ENCODE results near the gene ALG10.
"Not testable (repeated sequence)": the region's sequence is repeated elsewhere in the genome, so short reads cannot be mapped to it uniquely, and the experiment has no call there.

The ALG10 gene, protein sequence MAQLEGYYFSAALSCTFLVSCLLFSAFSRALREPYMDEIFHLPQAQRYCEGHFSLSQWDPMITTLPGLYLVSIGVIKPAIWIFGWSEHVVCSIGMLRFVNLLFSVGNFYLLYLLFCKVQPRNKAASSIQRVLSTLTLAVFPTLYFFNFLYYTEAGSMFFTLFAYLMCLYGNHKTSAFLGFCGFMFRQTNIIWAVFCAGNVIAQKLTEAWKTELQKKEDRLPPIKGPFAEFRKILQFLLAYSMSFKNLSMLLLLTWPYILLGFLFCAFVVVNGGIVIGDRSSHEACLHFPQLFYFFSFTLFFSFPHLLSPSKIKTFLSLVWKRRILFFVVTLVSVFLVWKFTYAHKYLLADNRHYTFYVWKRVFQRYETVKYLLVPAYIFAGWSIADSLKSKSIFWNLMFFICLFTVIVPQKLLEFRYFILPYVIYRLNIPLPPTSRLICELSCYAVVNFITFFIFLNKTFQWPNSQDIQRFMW

DNA sequence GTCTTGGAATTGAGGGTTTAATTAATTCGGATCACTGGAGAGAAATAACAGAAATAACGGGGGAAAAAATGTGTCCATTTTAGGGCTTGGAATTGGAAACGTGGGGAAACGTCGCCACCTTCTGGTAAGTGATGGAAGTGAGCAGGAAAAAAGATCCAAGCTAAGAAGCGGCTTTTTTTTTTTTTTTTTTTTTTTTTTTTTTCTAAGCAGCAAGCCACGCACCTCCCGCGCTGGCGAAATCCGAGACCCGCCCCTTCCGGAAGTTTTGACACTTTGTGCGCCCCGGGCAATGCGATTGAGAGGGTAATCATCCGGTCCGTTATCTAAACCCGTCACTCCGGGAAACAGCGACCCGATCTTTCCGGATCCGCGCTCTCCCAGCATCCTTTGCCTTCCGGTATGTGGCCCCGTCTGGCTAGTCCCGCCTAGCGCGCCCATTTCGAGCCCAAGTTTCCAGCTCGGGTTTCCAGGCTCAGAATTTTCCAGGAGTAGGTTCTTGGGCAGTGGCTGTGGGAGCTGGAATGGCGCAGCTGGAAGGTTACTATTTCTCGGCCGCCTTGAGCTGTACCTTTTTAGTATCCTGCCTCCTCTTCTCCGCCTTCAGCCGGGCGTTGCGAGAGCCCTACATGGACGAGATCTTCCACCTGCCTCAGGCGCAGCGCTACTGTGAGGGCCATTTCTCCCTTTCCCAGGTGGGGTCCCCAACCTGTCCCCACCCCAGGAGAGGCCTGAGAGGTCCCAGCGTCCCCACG lies at the start of gene ALG10:
TSS of gene ALG10 (plus strand) at position 418 of the 752 bp plus-strand sequence. CDS start at position 522, 104 bp downstream.
- peak; percentile 97 for DNase-seq

DNA sequence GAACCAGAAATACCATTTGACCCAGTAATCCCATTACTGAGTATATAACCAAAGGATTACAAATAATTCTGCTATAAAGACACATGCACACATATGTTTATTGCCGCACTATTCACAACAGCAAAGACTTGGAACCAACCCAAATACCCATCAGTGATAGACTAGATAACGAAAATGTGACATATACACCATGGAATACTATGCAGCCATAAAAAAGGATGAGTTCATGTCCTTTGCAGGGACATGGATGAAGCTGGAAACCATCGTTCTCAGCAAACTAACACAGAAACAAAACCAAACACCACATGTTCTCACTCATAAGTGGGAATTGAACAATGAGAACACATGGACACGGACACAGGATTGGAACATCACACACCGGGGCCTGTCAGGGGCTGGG lies 49.4 kb upstream of the ALG10 start:
- DNase-seq, result not testable (repeated sequence)

DNA sequence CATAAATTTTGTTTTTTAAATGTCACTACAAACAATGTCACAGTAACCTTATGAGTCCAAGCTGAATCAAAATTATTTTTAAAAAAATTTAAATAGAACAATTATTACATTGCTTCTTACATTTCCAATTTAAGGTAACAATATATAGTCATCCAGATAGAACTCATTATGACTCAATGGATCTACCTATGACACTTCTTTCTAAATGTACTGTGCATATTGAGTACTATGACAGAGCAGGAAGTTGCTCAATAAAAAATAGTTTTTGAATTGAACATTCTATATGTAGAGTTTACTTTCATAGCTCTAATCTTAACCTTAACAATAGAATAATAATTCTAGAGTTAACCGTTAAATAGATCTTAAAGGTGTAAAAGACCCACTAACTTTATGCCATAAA lies 44.4 kb upstream of the ALG10 start:
- DNase-seq, result no peak

DNA sequence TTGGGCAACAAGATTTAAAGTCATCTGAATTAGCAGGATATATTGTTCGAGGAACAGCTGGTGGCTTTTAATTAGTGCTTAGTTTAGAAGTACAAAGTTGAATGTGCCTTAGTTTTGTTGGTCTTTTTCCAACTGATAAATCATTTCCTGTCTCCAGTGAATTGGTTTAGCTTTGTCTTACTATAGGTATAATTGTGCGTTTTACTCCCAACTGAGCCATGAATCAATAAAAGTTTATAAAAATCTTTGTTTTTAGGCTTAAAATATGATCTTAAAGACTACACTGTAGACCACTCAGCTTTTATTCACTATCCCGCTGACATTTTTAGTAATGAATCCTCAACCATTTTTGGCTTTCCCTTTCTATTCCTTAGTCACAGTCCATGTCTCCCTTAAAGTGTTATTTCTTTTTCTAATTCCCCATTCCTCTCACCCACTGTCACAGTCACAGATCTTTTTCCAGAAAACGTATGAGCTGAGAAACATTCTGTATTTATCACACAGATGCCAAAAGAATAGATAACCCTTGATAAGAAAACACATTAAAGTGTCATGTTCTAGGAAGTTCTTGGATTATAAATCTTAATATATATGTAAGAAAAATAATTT lies 34.0 kb upstream of the ALG10 start:
- DNase-seq, result no peak

DNA sequence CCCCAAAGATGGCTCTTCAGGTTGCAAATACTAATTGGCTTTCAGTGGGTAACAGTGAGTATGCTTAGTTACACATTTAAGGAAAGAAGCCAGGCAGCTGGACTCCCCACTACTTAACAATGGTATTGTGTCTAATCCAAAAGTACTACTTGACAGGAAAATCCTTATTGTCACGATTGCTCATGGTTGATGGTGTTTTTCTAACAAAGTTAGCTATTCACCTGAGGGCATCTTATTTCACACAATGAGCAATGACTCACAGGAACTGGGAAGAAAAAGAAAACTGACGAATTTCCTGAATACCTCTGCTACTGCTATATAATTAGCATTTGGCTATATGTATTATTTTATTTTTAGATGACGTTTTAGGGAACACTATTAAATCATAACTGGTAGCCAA lies 33.4 kb upstream of the ALG10 start:
- no peak for DNase-seq

DNA sequence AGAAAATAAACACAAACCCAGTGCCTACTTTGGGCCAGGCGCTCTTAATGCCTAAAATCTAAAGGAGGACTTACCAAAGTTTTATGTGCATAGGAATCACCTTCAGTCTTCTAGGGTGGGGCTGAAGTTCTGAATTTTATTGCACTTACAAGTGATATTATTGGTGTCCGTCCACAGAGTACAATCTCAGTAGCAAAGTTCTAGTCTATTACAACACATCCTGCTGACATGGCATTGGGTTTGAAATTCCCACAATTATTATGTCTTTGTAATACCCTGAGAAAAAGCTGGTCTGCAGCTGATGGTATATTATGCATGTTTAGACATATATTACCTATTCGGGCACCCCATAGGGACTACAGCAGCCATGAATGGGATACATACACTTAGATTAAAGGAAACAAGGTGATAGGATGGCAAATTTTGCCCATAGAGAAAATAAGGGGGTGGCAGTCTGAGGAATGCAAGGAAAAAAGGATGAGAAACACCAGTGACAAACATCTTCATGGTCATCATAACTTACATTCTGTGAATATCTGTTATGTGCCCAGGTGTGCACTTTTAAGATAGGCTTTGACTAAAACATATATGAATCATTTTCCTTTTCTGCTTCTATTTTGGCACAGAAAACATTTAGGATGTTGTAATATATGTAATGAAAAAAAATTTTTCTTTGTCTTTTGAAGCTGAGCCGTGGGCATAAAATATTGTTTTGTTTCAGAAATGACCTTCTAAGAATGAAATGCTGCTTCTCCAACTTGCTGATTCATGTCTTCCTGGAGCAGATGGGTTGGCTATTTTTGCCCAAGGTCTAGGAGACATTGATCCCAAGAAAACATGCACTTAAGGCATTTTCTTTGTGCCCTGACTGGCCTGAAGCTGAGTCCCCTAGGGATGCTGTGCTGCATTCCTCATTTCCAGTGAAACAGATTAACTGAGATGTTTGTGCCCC lies 27.2 kb upstream of the ALG10 start:
- no peak for DNase-seq

DNA sequence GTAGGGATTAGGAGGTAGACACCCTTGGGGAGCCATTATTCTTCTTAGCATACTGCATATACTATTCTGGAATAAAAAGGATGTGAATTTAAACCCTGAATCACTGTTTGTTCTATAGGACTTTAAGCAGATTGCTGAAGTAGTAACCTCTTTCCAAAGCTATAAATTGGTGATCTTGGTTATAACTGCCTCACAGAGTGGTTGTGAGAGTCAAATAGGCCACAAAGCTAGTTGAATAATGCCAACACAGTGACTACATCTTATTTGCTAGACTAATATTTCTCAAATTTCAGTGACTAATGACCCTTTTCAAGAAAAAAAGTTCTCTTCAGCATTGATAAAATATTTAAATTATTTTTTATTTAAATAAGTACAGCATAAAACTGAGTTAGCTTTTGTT lies 13.5 kb upstream of the ALG10 start:
- DNase-seq, result not testable (repeated sequence)

DNA sequence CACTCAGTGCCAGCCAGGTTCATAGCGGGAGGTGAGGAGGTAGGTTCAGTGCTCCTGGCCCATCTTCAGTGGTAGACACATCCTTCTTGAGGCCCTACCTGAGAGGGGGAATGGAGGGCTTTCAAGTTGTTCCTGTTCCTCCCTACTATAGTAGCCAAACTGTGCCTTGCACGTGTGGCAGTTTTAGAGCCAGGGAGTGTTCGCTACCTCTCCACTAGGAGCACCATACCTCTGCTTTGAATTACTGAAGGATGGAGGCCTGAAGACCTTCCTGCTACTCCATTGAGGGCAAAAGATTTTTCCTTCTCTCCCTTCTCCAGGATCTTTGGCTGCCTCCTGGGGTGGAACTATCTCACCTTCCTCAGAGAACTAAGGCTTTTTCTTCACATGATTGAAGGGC lies 5.9 kb upstream of the ALG10 start:
- no peak for DNase-seq

DNA sequence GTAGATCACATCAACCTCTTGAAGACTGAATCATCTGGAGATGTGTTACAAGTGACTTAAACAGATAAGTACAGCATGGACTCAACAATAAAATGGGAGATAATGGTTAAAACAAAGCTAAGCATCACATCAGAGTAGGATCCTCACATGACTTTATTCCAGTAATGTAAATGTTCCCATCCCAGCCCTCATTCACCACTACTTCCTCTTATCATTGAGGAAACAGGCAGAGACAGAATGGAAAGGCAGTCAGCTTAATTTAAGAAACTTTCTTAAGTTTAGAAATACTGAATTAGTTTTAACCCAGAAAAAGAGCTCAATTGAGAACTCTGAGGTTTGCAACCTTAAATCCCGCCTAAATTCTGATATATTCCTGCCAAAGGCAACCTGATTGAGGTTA lies 1.2 kb upstream of the ALG10 start:
- DNase-seq, result no peak

DNA sequence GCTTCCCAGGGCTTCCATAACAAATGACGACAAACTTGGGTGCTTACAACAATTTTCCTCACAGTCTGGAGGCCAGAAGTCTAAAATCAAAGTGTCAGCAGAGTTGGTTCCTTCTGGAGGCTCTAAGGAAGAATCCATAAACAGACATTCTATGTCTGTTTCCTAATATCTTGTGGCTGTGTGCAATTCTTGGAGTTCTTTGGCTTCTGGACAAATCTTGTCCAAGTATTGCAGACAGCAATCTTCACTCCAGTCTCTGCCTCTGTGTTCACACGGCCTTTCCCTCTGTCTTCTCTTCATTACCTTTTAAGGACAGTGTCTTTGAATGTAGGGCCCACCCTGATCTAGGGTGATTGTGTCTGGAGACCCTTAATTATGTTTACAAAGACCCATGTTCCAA lies 5.4 kb downstream of the ALG10 start:
- not testable (repeated sequence) for DNase-seq

DNA sequence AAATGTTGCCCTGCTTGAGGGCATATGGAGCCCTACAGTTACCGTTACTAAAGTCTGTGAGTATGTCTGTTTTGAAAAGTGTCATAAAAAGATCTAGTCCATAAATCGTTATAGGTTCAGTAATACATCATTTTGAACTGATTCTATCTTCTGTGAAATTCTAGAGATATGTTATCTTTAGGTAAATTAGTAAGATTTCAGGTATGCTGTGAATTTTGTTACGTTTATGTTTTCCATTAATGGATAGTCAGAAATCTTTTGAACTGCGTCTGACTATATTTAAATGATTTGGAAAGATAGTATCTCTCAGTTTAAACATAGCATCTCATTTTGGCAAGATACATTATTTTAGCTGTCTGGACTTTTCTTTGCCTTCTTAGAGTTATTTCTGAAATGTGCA lies 8.3 kb downstream of the ALG10 start:
- DNase-seq, result no peak

DNA sequence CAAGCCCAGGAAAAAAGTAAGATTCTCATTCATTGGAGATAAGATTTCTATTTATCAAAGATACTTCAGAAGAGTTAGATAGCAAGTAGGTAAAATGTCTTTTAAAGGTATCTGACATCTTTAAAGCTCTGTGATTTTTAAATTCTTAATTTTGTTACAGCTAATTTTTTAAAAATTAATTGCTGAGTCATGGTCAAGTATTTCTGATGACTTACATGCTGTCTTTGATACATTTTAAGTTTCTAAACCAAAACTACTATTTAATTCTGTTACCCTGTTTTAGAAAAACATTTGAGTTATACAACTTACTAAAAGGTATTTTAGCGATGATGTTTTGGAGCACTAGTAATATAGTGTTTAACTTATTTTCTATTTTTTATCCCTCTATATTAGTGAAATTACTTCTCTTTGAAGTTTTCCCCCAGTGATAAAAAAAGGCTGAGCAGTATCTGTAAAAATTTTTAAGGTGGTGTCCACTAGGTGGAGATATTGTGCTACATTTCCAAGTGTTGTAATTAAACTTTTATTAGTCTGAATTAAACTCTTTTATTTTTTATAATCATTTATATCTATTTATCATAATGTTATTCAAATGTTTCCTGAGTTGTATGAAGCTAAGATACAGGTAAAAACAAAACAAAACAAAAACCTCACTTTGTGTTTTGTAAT lies 11.5 kb downstream of the ALG10 start:
- no peak for DNase-seq

DNA sequence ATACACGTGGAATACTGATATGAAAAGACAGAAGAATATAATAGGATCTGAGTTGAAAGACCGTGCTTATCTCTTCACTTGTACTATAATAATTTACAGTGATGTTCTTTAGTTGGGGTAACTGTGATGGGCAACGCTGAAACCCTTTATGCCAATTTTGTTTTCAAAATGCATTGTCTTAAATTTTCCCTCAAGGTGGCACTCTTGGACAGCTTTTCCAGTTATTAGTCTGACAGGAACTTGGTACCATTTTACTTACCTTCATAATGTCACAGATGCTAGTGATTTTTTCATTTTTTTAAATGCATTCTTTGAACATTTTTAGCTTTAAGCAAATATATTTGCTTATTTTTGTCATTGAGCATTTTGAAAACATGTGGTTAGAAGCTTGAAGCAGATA lies 16.1 kb downstream of the ALG10 start:
- DNase-seq, result not testable (repeated sequence)

DNA sequence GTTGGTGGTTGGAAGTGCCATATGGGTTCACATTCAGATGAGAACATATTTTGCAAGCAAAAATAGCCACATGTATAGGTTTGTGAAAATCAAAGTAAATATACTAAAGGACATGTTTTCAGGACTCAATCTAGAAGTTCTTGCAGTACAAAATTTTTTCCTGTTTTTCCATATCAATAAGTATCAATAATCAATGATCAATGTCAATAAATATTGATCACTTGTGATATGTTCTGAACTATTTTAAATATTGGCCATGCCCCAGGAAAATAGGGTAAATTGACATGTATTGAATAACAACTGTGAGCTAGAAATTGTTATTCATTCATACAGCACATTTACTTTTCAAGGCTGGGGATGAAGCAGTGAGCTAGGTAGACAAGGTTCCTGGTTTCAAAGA lies 24.3 kb downstream of the ALG10 start:
- no peak for DNase-seq

DNA sequence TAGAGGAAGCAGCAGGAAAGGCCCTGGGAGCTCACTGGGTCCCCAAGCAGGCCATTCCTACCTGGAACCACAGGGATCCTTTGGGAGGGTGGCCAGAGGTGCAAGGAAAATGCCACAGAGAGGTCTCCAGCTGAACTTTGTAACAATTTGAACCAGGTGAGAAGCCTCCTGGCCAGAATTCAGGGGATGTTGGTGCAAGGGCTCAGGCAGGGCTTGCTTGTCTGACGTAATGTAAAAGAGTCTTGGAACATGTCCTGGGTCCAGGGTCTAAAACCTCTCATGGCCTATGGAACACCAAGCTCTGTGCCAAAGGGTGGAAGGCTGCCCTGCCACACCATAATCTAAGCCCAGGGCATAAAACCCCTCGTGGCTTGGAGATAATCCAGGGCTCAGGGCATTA lies 25.6 kb downstream of the ALG10 start:
- not testable (repeated sequence) for DNase-seq

DNA sequence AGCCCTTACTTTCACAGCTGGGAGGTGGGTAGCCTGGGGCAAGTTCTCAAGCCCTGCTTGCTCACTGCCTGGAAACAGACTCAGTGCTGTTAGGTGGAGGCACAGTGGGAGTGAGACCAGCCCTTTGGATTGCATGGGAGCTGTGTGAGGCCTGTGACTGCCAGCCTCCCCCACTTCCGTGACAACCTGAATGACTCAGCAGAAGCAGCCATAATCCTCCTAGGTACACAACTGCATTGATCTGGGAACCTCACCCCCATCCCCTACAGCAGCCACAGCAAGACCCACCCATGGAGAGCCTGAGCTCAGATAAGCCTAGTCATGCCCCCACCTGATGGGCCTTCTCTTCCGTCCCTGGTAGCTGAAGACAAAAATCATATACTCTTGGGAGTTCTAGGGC lies 26.4 kb downstream of the ALG10 start:
- DNase-seq, result no peak

DNA sequence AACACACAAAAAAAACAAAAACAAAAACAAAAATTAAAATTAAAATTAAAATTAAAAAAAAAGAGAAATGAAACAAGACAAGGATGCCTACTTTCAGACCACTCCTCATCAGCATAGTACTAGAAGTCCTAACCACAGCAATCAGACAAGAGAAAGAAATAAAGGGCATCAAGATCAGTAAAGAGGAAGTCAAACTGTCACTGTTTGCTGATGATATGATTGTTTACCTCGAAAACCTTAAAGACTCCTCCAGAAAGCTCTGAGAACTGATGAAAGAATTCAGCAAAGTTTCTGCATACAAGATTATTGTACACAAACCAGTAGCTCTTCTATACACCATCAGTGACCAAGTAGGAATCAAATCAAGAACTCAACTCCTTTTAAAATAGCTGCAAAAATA lies 29.2 kb downstream of the ALG10 start:
- DNase-seq, result no peak

DNA sequence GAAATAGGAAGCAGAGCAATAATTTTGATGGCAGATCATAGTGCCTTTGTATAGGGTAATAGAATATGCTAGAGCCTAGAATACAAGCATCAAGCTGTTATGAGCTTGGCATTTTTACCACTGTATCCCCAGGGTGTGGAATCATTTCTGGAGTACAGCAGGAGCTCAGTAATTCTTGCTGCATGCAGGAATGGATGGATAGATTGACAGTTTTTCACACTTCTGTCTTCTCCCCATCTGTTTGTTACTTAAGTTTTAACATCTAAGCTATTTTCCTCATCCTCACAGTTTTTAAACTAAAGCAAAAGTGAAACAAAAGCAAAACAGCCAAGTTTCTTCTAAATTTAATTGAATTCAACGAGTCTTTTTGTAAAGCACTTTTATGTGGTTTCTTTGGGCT lies 32.6 kb downstream of the ALG10 start:
- DNase-seq, result no peak

All from retina (tissue), 1 donor.